Lower lobe of right lung (tissue), 2 donors: Measurements from ENCODE around the gene PEPD. TPM values are rescaled to one million over a fixed set of nuclear protein-coding genes. Genes with fewer than 3 reads are reported as not detected.

Source experiments
- ATAC-seq, 2 donors: fragments of 200-7000 bp; cut with Tn5 transposase; one replicate each; pipeline ENCODE4 v1.9.1; 2020 to 2022; ENCODE audit warnings: mild to moderate bottlenecking in 2 of 2, moderate library complexity in 2 of 2
- DNase-seq: peaks from one replicate; pipeline ENCODE4 v3.0.0-alpha.2; 2020
- H3K27ac ChIP-seq: fragments of 200-600 bp; one replicate; pipeline ENCODE4 v1.8.0; 2022
- H3K27me3 ChIP-seq: fragments of 200-600 bp; one replicate; pipeline ENCODE4 v1.8.0; 2022; ENCODE audit warnings: low read depth
- H3K36me3 ChIP-seq: fragments of 200-600 bp; one replicate; pipeline ENCODE4 v1.8.0; 2022; ENCODE audit warnings: mild to moderate bottlenecking
- H3K4me1 ChIP-seq: fragments of 200-600 bp; one replicate; pipeline ENCODE4 v1.8.0; 2022
- H3K4me3 ChIP-seq: fragments of 200-600 bp; one replicate; pipeline ENCODE4 v1.8.0; 2022; ENCODE audit warnings: mild to moderate bottlenecking
- H3K9me3 ChIP-seq: fragments of 200-600 bp; one replicate; pipeline ENCODE4 v1.8.0; 2022
- intact Hi-C: fragments of 100-400 bp; cut with DNase I; formaldehyde crosslinking; loops from one replicate; pipeline ENCODE4 v1.11.0; 2022
- total RNA-seq: library from RNA; stranded (reverse); fragmentation: NEBNext Ultra II Directional; extraction: Animal tissue kit (Norgen Biotek cat#: 25700); gene quantifications from one replicate; pipeline ENCODE4 v1.2.1, GENCODE V29; 2021
- TF ChIP-seq, protein P1 (sequence below): fragments of 200-600 bp; IDR thresholded peaks from one replicate; pipeline ENCODE4 v1.8.0; 2022; ENCODE audit warnings: antibody characterized with exemption, mild to moderate bottlenecking
- donor health status: DM: no; HTN: yes; CAD: no; lungs with severe emphysema.

Gene PEPD
- total RNA-seq, 1 donor from 2014 or later, result 94.0 TPM

DNA sequence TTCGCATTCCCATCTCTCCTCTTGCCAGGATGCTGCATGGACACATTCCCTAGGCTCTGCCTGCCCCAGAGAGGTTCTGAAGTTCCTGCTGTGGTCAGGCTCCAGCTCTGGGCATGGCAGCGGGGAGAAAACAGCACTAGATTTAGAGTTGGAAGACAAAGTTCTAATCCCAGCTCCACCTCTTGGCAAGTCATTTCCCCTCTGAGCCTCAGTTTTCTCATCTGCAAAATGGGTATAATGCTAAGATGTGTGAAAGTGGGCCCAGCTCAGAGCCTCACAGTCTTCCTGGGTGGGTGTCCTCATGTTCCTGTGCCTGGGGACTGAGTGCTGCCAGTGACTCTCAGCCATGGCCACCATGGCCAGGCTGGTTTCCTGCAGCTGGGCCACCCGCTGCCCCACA is 9.6 kb downstream of the PEPD start:
- ATAC-seq (no peak), DNase-seq (no peak)
- Histone ChIP-seq H3K27me3 (no peaks in the 10 kb centered on the region), H3K4me3 (no peak overlapping the region), H3K4me1 (no peaks in the 10 kb centered on the region), H3K9me3 (no peaks in the 10 kb centered on the region), H3K36me3 (peaks cover 33% of the 10 kb centered on the region), H3K27ac (no peak overlapping the region)
- intact Hi-C loops, result no loop called here
- TF ChIP-seq, protein P1, sequence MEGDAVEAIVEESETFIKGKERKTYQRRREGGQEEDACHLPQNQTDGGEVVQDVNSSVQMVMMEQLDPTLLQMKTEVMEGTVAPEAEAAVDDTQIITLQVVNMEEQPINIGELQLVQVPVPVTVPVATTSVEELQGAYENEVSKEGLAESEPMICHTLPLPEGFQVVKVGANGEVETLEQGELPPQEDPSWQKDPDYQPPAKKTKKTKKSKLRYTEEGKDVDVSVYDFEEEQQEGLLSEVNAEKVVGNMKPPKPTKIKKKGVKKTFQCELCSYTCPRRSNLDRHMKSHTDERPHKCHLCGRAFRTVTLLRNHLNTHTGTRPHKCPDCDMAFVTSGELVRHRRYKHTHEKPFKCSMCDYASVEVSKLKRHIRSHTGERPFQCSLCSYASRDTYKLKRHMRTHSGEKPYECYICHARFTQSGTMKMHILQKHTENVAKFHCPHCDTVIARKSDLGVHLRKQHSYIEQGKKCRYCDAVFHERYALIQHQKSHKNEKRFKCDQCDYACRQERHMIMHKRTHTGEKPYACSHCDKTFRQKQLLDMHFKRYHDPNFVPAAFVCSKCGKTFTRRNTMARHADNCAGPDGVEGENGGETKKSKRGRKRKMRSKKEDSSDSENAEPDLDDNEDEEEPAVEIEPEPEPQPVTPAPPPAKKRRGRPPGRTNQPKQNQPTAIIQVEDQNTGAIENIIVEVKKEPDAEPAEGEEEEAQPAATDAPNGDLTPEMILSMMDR, result no peak

DNA sequence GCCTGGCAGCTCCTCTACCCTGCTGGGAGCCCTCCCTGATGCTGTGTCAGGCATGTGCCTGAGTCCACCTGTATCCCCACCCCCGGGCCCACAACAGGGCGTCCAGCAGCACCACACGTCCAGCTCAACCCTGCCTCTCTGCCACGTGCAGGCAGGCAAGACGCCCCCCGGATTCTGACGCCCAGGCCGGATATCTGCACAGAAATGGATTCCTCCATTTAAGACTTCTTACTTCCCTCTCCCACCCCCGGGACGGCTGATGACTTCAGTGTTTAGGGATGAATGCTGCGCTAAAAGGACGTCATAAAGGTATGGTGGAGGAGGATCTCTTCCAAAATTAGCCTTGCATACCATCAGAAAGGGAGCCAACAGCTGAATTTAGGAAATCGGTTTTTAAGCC is 10.2 kb downstream of the PEPD start:
- no peak overlapping the region for H3K4me3 ChIP-seq
- ATAC-seq (no peak), DNase-seq (no peak)
- intact Hi-C loops, result no loop called here
- no peaks in the 10 kb centered on the region for H3K9me3 ChIP-seq
- H3K27ac ChIP-seq, result no peak overlapping the region
- H3K36me3 ChIP-seq, result peaks cover 33% of the 10 kb centered on the region
- H3K27me3 ChIP-seq, result no peaks in the 10 kb centered on the region
- TF ChIP-seq, protein P1, result no peak
- no peaks in the 10 kb centered on the region for H3K4me1 ChIP-seq

DNA sequence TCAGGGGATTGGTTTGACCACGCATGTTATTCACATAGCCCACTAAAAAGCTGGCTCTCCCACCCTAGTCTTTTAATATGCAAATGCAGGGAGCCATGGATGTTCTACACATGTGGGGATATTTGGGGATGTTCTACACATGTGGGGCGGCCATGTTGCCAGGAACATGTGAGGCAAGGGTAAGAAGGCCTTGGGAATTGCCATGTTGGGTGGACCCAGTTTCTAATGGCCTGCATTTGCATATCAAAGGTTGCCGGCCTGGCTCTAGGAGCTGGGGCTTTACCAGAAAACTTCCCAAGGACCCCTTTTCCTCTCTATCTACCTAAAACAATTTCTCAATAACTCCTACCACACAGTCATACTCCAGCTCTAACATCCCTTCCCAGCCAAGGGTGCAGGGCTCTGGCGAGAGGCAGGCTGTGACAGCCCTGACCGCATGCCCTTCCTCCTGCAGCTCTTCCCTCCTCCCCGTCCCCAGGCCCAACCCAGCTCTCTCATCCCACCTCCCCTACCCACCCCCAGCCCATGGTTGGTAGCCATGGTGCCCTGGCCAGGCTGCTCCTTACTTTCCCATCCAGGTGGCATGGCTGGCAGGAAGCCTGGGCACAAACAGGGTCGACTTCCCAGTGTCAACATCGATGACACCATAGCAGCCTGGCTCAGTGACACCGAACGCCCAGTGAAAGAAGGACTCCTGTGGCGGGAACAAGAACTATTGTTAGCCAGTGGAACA is 11.0 kb downstream of the PEPD start:
- Histone ChIP-seq H3K27me3 (no peaks in the 10 kb centered on the region), H3K4me1 (no peaks in the 10 kb centered on the region), H3K9me3 (no peaks in the 10 kb centered on the region), H3K27ac (no peak overlapping the region), H3K36me3 (peaks cover 33% of the 10 kb centered on the region), H3K4me3 (no peak overlapping the region)
- intact Hi-C loops, result no loop called here
- no peak for DNase-seq
- ATAC-seq, result no peak
- TF ChIP-seq, protein P1, result no peak

DNA sequence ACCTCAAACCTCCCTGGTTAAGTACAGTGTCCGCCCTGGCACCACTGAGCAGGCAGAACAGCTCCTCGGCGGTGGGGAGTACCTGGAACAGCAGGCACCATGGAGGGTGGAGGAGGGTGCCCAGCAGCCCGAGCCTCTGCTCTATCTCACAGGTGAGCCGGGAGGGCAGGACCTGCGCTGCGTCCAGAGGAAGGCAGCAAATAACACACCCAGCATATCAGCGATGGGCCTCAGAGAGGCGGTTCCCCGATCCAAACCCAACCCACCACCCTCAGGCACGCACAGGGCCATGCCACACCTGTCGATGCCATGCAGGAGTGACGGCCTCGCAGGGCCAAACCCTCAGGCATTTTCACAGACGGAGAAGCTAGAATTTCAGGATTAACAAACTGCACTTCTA is 11.8 kb downstream of the PEPD start:
- TF ChIP-seq, protein P1, result no peak
- Histone ChIP-seq H3K4me3 (no peak overlapping the region), H3K36me3 (peaks cover 33% of the 10 kb centered on the region), H3K27ac (no peak overlapping the region), H3K27me3 (no peaks in the 10 kb centered on the region), H3K9me3 (no peaks in the 10 kb centered on the region), H3K4me1 (no peaks in the 10 kb centered on the region)
- ATAC-seq (no peak), DNase-seq (no peak)
- intact Hi-C loops, result no loop called here

DNA sequence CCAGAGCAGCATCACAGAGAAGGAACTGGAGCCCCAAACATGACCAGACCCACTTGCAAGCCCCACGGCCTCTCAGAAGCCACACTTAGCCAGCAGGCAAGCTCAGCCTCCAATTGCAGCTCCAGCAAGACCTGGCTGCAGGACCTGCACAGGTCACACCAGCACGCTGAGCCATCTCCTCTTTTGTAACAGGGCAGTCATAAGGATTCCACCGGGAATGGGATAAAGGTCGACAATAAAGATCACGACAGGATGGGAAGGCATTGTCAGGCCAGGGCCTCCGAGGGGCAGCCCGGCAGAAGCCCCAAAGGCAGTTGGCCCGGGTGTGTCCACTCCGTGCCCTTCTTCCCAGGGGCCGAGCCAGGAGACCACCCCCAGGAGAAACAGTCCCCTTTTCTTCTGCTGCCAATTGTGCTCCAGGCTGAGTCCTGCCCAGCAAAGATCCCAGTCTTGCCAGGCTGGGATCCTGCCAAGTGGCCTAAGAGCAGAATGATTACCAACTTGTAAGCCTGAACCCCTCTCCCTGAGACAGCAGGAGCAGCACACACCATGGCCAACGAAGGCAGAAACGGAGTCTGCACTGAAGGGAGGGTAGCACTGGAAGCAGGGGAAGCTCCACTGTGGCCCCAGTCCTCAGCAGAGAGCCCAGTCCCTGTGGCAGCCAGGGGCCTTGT is 12.5 kb downstream of the PEPD start:
- no peaks in the 10 kb centered on the region for H3K27me3 ChIP-seq
- no peaks in the 10 kb centered on the region for H3K9me3 ChIP-seq
- TF ChIP-seq, protein P1, result no peak
- H3K27ac ChIP-seq, result no peak overlapping the region
- H3K36me3 ChIP-seq, result peaks cover 37% of the 10 kb centered on the region
- ATAC-seq, result no peak
- H3K4me1 ChIP-seq, result no peaks in the 10 kb centered on the region
- no peak overlapping the region for H3K4me3 ChIP-seq
- intact Hi-C loops, result no loop called here
- DNase-seq, result no peak
